Effector memory CD8-positive, alpha-beta T cell (primary cell): ENCODE data around the gene WDR19.

Experiments used
- ATAC-seq: fragments of 150-1000 bp; cut with Tn5 transposase; replicated peaks from 2 replicates; pipeline ENCODE4 v1.10.0; 2021; ENCODE audit warnings: mild to moderate bottlenecking, moderate library complexity
- DNase-seq, 3 experiments: peaks; one replicate each; pipeline ENCODE4 v3.0.0; 2021
- H3K27ac Mint-ChIP-seq, 2 donors: one replicate each; pipeline ENCODE4 v1.8.0; 2022; ENCODE audit warnings: mild to moderate bottlenecking in 2 of 2, mixed read lengths in 2 of 2, moderate library complexity in 2 of 2
- H3K27me3 Mint-ChIP-seq, 2 donors: one replicate each; pipeline ENCODE4 v1.8.0; 2022; ENCODE audit warnings: mixed read lengths in 2 of 2
- H3K36me3 Mint-ChIP-seq: one replicate; pipeline ENCODE4 v1.8.0; 2022; ENCODE audit warnings: mild to moderate bottlenecking, moderate library complexity, mixed read lengths; ENCODE audit not compliant: insufficient read depth
- H3K4me1 Mint-ChIP-seq, 2 donors: one replicate each; pipeline ENCODE4 v1.8.0; 2022; ENCODE audit warnings: low read depth in 2 of 2, mixed read lengths in 2 of 2
- H3K4me3 Mint-ChIP-seq, 2 donors: one replicate each; pipeline ENCODE4 v1.8.0; 2022; ENCODE audit warnings: mild to moderate bottlenecking in 2 of 2, mixed read lengths in 2 of 2, moderate library complexity in 2 of 2
- H3K9me3 Mint-ChIP-seq, 2 donors: one replicate each; pipeline ENCODE4 v1.8.0; 2022; ENCODE audit warnings: mixed read lengths in 2 of 2

The WDR19 gene

DNA sequence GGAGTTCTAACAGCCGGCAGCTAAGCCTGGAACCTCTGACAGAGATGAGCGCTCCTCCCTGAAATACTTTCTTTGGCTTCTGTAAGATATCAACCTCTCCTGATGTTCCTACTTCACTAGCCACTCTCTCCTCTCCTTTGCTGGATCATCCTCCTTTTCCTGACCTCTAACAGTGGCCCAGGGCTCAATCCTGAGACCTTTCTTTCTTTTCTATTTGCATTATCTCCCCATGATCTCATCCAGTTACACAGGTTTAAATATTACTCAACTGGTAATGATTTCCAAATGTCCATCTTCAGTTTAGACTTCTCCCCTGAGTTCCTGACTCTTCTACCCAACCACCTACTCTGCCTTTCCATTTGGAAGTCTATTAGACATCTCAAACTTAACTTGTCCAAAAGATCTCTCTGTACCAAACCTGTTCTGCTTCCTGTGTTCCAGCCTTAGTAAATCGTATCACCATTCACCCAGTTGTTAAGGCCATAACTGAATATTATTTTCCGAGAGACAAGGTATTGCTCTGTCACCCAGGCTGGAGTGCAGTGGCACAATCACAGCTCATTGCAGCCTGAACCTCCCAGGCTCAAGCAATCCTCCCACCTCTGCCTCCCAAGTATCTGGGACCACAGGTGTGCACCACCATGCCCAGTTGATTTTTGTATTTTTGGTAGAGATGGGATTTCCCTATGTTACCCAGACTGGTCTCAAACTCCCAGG is 142.7 kb downstream of the WDR19 start:
- no peak for ATAC-seq
- H3K9me3 Mint-ChIP-seq = no peaks in the 10 kb centered on the region
- H3K4me3 Mint-ChIP-seq = no peak overlapping the region
- peaks cover 5 to 14% of the 10 kb centered on the region in 2 donors for H3K4me1 Mint-ChIP-seq
- no peak for DNase-seq
- H3K36me3 Mint-ChIP-seq = peaks cover 42% of the 10 kb centered on the region
- H3K27me3 Mint-ChIP-seq = no peaks in the 10 kb centered on the region
- H3K27ac Mint-ChIP-seq = no peak overlapping the region

DNA sequence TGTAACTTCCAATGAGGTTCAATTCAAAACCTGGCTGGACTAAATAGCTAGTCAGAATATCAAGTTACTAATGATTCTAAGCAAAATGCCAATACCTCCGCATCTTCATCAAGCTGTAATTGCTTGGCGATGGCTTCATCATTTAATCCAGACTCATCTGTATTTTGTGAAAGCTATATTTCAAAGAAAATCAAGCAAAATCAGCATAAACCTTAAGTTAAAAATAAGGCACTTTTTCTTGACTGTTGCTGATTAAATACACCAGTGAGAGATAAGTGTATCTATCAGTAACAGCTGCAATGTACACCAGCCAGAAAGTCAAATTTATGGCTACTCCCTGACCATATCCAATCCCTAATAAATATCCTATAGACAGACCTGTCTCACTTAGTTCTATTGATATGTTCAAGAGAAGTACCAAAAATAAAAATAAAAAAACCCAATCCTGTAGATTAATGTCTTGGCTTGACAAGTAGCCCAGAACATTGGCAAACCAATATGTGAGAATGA is 144.2 kb downstream of the WDR19 start:
- no peak for DNase-seq
- ATAC-seq = no peak
- peaks cover 30% of the 10 kb centered on the region for H3K36me3 Mint-ChIP-seq
- H3K9me3 Mint-ChIP-seq = no peaks in the 10 kb centered on the region
- H3K27ac Mint-ChIP-seq = no peak overlapping the region
- peaks cover 12 to 21% of the 10 kb centered on the region in 2 donors for H3K4me1 Mint-ChIP-seq
- no peaks in the 10 kb centered on the region for H3K27me3 Mint-ChIP-seq
- no peak overlapping the region for H3K4me3 Mint-ChIP-seq

DNA sequence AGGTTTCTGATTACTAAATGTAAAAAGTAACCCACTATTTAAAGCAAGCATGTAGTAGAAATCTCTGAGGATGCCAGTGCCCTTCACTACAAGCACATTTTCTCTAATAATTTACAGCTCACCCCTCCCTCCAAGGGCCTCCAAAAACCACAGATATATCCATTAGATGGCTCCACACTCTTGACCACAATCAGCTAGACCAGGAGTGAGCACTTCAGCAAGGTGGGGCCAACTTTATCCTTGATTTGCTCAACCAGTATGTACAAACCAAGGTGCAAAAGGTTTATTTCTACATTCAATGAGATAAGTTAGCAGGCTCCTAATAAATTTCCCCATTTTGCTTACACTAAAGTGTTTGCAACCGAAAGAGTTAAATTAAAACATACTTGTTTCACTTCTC is 148.0 kb downstream of the WDR19 start:
- peaks cover 14% of the 10 kb centered on the region for H3K36me3 Mint-ChIP-seq
- DNase-seq = no peak
- no peak overlapping the region for H3K4me3 Mint-ChIP-seq
- no peak for ATAC-seq
- H3K27ac Mint-ChIP-seq = no peak overlapping the region
- H3K9me3 Mint-ChIP-seq = no peaks in the 10 kb centered on the region
- H3K4me1 Mint-ChIP-seq = peaks cover 12 to 38% of the 10 kb centered on the region in 2 donors
- no peaks in the 10 kb centered on the region for H3K27me3 Mint-ChIP-seq

DNA sequence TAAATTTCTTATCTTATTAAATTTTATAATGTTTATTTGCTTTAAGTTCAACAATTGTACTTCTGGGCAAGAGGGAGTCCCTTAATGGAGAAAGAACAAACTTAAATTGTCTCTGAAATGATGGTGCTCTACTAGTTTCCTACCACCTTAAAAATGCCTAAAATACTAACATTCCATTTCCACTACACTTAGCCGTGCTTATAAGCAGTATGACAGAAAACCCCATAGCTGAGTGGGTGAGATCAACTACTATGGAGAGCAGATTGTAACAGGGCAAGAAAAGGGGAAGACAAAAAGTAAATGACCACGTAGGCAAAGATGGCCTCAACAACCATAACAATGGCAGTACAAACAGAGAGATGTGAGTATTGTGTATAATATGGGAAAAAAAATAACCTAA is 148.9 kb downstream of the WDR19 start:
- Mint-ChIP-seq H3K27me3 (no peaks in the 10 kb centered on the region), H3K27ac (no peak overlapping the region)
- ATAC-seq = no peak

More for the DNA sequence above, 148.9 kb downstream of the WDR19 start:
- Mint-ChIP-seq H3K4me1 (peaks cover 16 to 43% of the 10 kb centered on the region in 2 donors), H3K4me3 (no peak overlapping the region), H3K9me3 (no peaks in the 10 kb centered on the region), H3K36me3 (peaks cover 13% of the 10 kb centered on the region)
- no peak for DNase-seq
